ENCODE measurements around the gene PTGIS. TPM values are rescaled to one million over a fixed set of nuclear protein-coding genes. Genes with fewer than 3 reads are reported as not detected.
A peak's percentile ranks its signal among the peaks of the same experiment; 100 is the strongest.

Gene PTGIS
- total and polyA plus RNA-seq, 8 donors = 4.9 to 84.8 (median 14.9) TPM

GRCh38 chr20:49556621-49557020, 11.3 kb downstream of the PTGIS start:
- no peak overlapping the region for H3K4me3 ChIP-seq
- H3K36me3 ChIP-seq = no peaks in the 10 kb centered on the region
- TF ChIP-seq EP300 (IDR thresholded peaks at IDR 0.05) (no peak), CTCF (IDR thresholded peaks at IDR 0.05) (no peak), POLR2AphosphoS5 (IDR thresholded peaks at IDR 0.05) (no peak), POLR2A (IDR thresholded peaks at IDR 0.05) (no peak)
- intact Hi-C loops (cut with DNase I; ENCODE audit: low total_unique reads) = no loop called here
- H3K27me3 ChIP-seq = peaks cover 0 to 4% (median 0%) of the 10 kb centered on the region in 3 donors
- peak overlapping the region in 2 of 5 donors; percentile 60 to 85 for H3K27ac ChIP-seq
- H3K4me1 ChIP-seq = peaks cover under 1 to 30% (median 14%) of the 10 kb centered on the region in 4 donors
- DNase-seq = no peak
- no peaks in the 10 kb centered on the region for H3K9me3 ChIP-seq

GRCh38 chr20:49549801-49550551, 18.0 kb downstream of the PTGIS start:
- no peak overlapping the region for H3K27ac ChIP-seq
- H3K36me3 ChIP-seq = peaks cover 0 to 27% (median 8%) of the 10 kb centered on the region in 4 donors
- peaks cover 0 to 20% (median 10%) of the 10 kb centered on the region in 4 donors for H3K4me1 ChIP-seq
- no peak for TF ChIP-seq POLR2A (IDR thresholded peaks at IDR 0.05)
- no peak for TF ChIP-seq CTCF (IDR thresholded peaks at IDR 0.05)
- no peak for TF ChIP-seq POLR2AphosphoS5 (IDR thresholded peaks at IDR 0.05)
- no peak for TF ChIP-seq EP300 (IDR thresholded peaks at IDR 0.05)
- WGBS, 5 donors = 71 to 83% (median 76%) methylated on average over 7 to 8 of the region's 8 CpGs
- intact Hi-C loops (cut with DNase I; ENCODE audit: low total_unique reads) = no loop called here
- H3K9me3 ChIP-seq = peaks cover 0 to 6% (median 0%) of the 10 kb centered on the region in 4 donors
- H3K27me3 ChIP-seq = no peaks in the 10 kb centered on the region
- no peak for DNase-seq
- no peak overlapping the region for H3K4me3 ChIP-seq

- 97 to 100% (median 100%) methylated on average over 1 of the region's 1 CpG for WGBS, 5 donors
- Histone ChIP-seq H3K36me3 (peaks cover 0 to 31% (median 10%) of the 10 kb centered on the region in 4 donors), H3K27me3 (no peaks in the 10 kb centered on the region), H3K4me3 (no peak overlapping the region), H3K4me1 (peaks cover 0 to 20% (median 10%) of the 10 kb centered on the region in 4 donors), H3K27ac (no peak overlapping the region), H3K9me3 (peaks cover 0 to 6% (median 0%) of the 10 kb centered on the region in 4 donors)
- DNase-seq = no peak
- intact Hi-C loops (cut with DNase I; ENCODE audit: low total_unique reads) = no loop called here
- TF ChIP-seq POLR2AphosphoS5 (IDR thresholded peaks at IDR 0.05) (no peak), CTCF (IDR thresholded peaks at IDR 0.05) (no peak), EP300 (IDR thresholded peaks at IDR 0.05) (no peak), POLR2A (IDR thresholded peaks at IDR 0.05) (no peak)
Measured at GRCh38 chr20:49548371-49548947, 19.5 kb downstream of the PTGIS start.

GRCh38 chr20:49545572-49545971, 22.4 kb downstream of the PTGIS start:
- WGBS, 5 donors = 94 to 100% (median 99%) methylated on average over 2 of the region's 2 CpGs

More at GRCh38 chr20:49545572-49545971, 22.4 kb downstream of the PTGIS start:
- TF ChIP-seq POLR2A (IDR thresholded peaks at IDR 0.05) (no peak), CTCF (IDR thresholded peaks at IDR 0.05) (no peak), EP300 (IDR thresholded peaks at IDR 0.05) (no peak), POLR2AphosphoS5 (IDR thresholded peaks at IDR 0.05) (no peak)
- no peak overlapping the region for H3K4me3 ChIP-seq
- no peak for DNase-seq
- intact Hi-C loops (cut with DNase I; ENCODE audit: low total_unique reads) = no loop called here
- H3K9me3 ChIP-seq = peaks cover 0 to 6% (median 0%) of the 10 kb centered on the region in 4 donors
- no peak overlapping the region for H3K27ac ChIP-seq
- H3K27me3 ChIP-seq = no peaks in the 10 kb centered on the region
- H3K4me1 ChIP-seq = peaks cover 0 to 12% (median 4%) of the 10 kb centered on the region in 4 donors
- H3K36me3 ChIP-seq = peaks cover 0 to 39% (median 10%) of the 10 kb centered on the region in 4 donors
